COLO668 (cell line): ENCODE results near the gene PHACTR1.

ENCODE experiments used
- DNase-seq: peaks from one replicate; lab custom pipeline; 2025; ENCODE audit not compliant: unreplicated experiment; lab: John Stamatoyannopoulos, UW

Gene PHACTR1

DNA sequence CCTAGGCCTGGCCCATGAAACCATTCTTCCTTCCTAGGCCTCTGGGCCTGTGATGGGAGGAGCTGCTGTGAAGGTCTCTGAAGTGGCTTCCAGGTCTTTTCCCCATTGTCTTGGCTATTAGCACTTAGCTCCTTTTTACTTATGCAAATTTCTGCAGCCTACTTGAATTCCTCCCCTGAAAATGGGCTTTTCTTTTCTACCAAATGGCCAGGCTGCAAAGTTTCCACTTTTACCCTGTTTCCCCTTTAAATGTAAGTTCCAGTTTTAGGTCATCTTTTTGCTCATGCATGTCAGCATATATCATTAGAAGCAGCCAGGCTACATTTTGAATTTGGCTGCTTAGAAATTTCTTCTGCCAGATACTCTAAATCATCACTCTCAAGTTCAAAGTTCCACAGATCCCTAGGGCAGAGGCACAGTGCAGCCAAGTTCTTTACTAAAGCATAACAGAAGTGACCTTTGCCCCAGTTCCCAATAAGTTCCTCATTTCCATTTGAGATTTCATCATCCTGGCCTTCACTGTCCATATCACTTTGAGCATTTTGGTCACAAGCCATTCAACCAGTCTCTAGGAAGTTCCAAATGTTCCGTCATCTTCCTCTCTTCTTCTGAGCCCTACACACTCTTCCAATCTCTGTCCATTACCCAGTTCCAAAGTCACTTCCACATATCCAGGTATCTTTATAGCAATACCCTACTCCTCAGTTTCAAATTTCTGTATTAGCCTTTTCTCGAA lies 539.9 kb downstream of the PHACTR1 start:
- DNase-seq = no peak

DNA sequence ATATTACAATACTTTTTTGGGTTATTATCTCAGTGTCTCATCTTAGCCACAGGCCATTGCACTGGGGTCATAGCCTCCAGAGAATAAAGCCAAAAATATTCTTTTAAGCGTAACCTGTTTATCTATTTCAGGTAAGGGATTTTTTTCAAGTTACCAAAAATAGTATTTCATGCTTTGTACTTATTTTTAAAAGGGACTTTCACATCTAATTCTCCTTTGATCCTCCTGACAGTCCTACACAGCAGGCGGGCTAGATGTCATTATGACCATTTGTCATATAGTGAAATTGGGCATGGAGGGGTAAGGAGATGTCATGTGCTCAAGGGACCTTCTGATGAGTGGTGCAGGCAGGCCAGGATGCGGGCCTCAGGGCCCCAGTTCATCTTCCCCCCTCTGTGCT lies 542.8 kb downstream of the PHACTR1 start:
- DNase-seq = no peak

DNA sequence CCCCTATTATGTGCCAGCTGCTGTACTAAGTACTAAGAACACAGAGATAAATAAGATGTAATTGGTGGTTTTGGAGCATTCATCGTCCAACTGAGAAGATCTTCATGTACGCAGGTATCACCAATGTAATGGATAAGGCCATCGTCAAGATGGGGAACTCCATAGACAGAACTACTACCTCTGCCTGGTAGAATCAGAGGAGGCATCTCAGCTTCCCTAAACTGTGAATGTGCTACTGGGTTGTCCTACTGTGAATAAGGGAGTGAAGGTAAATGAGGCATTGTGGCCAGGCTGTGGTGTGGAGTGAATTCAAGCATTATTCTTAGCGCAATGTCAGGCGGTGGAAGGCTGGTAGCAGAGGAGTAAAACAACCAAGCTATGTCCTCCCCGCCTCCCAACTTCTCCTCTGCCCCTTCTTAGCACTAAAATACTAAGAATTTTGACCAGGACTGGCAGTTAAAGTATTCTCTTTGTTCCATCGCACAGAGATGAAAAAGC lies 543.6 kb downstream of the PHACTR1 start:
- no peak for DNase-seq

DNA sequence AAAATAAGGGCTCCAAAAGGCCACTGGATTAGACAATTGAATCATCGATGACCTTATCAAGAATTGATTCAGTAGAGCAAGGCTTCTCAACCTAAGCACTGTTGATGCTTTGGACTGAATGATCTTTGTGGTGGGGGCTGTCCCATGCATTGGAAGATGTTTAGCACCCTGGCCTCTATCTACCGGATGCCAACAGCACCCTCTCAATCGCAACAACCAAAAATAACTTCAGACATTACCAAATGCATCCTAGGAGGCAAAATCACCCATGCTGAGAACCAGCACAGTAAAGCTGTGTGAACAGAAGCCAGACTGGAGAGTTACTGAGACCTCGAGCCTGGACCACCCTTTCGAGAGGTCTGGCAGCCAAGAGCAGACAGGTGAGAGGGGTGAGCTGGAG lies 544.3 kb downstream of the PHACTR1 start:
- DNase-seq = no peak

DNA sequence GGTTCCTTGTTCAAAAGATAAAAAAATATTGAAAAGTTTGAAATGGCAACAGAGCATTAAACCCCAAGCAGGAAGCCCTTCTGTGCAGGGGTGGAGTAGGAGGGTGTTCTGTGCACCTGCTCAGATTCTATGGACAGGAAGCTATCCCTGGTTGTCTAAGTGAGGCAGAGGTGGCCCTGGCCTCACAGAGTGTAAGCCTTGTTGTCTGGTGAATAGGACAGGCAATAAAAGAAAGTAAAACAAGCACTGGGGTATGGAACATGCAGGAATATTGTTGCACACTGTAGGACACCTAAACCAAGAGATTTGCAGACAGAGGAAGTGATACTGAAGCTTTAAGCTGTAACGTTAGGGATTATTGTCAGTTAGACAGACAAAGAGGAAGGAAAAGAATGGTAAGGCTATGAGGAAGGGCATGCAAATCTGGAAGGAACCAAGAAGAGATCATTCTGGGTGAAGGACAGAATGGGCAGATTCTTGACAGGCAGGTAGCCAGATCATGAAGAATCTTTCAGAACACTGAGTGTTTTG lies 545.0 kb downstream of the PHACTR1 start:
- peak; percentile 2 for DNase-seq

DNA sequence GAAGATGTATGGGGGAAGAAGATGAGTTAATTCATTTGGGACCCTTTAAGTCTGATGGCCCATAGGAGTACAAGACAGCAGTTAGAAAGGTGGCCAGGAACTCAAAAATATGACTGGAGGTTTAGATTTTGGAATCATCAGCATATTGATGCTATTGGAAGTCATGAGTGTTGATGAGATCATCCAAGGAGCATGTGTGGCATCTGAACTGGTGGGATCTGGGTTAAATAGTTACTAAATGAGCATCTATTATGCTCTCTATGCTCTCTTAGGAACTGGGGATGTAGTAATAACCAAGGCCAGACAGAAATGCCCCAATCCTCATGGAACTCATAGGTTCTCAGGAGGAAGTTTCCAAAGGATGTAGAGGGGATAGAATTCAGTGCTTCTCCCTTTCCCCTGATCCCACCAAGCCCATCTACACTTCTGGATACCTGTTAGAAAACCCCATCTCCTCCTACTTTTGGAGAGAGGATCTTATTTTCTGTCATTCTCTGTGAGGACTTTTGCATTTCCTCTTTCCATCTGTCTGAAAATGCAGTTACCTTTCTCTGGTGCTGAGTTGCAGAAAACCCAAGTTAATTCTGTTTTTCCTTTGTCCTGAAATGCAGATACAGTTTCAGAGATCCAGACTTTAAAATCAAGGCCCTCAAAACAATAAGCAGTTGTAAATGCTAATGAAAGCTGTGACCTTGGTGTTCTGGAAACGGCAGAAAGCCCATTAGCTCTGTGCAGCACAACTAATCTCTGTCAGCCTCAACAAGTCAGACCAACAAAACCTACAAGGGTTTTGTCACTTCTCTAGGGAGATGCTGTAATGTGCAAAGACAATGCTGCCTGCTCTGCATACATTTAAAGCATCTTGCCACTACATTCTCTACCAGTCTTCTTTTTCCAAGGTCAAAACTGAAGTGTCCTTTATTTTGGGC lies 546.0 kb downstream of the PHACTR1 start:
- no peak for DNase-seq

DNA sequence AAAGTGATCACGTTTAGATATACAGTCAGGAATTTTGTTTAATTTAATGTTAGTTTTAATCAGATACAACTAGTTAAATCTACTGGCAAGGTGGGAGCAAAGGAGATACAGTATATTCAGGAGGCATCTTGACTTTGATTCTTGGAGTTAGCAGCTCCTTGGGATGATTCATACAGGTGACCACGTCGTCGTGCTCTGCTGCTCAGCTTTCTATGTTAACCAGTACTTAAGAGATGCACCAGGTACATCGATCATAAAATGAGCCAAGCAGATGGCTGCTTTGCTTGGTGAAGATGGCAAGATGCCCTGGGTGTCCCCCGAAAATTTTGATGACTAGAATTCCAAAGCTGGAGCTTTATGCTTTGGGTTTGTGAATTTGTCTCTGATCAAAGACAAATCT lies 547.1 kb downstream of the PHACTR1 start:
- DNase-seq = no peak

DNA sequence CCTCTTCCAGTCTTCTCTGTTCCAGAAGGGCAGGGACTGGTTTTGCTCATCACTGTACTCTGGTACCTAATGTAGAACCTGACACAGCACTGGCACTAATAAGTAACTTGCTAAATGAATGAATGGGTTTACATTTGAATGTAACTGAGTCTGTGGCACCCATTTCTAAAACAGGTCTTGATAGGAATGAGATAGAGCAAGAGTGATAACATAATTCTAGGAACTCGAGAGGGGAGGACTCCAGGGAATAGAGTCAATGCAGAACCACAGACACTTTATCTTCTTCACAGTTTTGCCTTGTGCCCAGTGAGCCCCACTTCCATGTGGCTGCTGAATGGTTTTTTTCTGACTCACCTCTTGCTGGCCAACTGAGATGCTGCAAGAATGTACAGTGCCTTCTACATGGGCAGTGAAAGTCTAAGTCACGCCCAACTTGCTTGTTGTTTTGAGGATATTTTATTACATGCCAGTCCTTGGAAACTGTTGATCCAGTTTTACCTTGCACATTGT lies 550.6 kb downstream of the PHACTR1 start:
- DNase-seq = no peak

DNA sequence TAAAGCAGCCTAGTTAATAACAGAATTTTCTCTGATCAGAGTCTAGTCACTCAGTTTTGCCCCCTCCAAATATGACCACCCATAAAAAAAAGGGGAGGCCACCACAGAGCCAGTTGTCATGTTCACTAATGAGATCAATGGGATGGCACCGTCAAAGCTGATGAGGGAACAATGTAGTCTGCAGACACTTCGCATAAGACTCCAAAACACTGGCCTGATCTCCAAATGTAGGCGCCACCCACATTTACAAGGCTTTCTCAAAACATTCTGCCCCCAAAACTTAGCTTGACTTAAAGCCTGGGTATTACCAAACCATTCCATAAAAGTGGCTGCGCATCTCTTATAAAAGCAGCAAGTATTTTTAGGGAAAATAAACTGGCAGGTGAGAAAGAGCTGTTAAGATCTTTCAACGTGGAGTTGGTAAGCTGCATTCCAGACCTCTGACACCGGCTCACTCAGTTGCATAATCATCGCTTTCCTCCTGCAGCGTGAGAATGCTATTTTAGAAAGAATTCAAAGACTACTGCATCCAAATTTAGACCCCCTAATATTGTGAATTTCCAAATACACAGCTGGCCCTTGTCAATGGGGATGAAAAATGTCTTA lies 552.4 kb downstream of the PHACTR1 start:
- DNase-seq = no peak

DNA sequence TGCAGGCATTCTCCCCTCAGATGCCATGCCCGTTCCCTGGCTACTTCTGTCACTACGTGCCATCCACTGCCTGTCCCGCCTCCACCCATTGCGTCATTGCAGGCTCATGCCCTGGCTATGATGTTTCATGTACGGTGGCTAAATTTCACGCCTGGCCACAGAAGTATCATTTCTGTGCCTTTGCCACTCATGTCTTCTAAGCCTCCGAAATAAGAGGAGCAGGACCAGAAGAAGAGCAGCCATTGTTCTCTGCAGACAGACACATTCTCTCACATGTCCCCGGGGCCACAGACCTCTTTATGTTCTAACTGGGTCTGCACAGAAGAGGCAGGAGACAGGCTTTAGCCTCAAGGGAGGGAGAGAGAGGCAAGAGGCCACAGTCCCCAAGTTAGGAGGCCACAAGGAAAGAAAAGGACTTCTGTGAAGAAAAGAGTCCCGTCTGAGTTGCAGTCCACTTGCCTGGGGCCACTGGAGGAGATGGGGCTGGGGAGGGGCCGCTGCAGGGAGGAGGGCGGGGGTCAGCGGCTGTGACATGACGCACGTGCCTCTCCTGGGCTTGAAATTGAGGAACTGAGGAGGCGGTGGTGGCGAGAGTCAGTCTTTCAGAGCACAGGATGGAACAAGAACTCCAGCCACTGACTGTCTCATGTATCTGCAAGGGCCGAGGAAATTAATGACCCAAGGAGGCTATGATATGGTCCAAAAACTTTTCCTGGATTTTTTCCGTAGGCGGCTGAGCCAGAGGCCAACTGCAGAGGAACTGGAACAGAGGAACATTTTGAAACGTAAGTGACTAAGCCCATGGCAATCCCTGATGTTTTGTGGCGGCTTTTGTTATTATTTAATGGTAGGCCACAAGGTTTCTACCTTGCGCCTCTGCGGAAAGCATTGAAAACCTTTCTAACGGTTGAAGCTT lies 555.8 kb downstream of the PHACTR1 start:
- no peak for DNase-seq

DNA sequence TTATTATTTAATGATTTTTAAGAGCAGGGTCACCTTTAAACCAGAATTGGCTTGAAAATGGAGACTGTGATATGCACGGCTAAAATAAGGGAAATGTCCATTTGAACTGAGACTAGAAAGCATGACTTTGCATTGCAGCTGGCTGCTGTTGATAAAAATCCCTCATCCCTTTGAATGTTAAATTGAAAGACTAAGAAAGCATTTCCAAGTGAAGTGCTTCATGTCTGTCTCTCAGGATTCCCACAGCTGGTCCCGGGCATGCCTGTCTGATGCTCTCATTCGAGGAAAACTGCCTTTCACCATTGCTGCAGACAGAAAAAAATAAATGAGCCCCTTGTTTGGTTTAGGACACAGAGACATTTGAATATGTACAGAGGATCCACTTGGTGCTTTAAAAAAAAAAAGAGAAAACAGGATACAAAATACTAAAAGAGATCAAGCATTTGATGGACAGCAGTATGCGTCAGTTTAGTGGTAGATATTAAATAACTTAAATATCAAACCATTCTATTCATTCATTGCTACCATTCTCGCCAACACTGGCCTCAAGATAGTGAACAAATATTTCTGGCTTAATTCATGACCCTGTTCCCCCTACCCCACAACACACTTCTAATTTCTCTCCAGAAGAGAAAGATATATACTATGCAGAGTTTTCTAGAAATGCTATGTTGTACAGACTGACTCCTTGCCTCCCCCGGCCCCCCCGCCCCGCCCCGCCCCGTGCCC lies 556.8 kb downstream of the PHACTR1 start:
- DNase-seq = no peak

DNA sequence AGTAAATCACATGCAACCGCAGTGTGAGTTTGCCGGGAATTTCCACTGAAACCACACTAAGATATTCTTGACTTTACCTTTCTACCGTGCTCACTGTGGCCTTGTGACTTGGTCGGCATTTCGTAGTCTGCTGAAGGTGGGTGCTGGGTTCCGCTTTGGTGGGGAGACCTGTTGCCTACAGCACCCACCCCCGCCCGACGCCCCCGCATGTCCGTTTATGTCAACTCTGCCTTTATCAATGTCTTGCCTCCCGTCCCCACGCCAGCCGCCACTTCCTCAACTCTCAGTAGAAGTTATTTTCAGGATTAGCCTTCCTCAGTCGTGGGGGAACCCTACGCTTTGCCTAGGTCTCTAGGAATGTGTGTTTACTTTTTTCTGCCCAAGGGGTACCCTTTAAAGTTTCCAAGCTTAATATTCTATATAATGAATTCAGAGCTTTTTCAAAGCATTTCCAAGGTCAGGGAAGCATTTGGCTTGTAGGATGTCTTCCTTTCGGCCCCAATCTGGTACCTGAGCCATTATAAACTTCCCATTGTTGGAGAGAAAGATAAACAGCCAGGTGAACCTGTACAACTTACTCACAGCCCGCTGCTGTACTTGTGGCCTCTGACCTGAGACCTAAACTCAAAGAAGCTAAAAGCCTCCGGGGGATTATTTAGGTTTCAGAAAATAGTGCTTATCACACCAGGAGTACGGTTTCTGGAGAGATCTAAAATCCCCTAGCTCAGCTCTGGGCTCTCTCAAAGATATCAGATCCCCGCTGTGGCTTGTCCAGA lies 557.6 kb downstream of the PHACTR1 start:
- no peak for DNase-seq

DNA sequence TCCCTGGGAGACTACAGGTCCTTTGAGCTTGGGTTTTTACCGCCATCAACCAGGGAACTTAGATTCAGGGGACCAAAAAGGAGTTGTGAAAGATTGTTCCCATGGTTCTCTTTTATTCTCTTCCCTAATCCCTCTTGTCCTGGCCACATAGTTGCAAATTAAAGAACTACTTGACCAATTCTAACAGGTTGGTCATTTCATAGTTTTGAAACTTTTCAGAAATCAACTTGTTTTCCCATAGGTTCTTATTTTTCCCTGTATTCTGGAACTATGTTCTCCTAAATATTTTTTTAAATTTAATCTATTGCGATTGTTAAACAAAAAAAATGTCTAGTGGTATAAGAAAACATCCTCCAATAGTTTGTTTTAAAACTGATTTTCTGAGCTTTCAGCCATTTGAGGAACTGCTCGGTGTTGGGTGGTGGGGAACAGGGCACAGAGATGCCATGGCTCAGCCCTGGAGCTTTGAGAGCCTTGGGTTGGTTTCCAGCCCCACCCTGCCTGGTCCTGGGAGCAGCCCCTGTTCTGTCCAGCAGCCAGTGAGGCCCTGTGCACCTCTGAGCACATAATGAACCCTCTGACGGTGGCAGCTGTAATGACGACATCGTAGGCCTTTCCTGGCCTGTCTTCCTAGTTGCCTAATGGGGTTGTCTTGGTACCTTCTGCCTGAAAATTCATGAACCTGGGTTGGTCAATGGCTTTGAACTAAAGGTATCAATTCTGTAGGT lies 558.3 kb downstream of the PHACTR1 start:
- no peak for DNase-seq

DNA sequence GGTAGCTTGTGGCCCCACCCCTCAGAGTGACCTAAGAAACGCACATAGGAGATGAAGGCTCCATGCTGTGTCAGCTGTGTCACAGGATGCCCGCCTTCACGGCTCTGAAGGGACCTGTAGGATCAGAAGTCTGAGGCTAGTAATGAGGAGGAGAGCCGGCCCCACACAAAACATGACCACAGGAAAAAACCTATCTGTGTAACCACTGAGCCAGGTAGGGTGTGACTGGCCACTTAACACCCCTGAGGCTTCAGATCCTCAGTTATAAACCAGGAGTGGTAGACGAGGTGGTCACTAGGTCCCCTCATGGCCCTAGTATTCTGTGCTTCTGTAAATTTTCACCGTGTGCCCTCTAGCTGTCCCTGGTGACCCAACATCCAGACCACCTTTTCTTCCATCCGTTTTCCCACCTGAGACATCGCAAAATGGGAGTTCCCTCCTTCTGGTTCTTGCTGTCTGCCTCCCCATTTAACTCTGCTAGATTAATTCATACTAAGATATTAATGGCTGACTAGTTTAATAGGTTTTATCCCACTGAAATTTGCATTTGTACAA lies 558.9 kb downstream of the PHACTR1 start:
- DNase-seq = no peak

DNA sequence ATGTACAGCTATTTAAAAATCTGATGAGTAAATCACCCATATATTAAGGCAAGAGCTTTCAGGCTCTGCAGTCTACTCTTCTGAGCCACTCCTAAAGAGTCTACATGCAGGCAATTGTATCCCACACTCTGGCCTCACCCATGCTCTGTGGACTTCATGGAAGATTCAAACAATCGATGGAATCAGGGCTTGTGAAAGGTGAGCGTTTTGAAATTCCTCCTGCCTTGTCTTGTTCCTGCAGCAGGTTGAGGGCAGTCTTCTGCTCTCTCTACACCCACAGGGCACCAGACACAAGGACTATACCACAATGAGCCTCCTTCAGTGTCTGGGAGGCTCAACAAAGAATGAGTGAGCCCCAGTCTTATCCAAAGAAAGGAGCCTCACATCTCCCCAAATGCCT lies 560.7 kb downstream of the PHACTR1 start:
- no peak for DNase-seq

DNA sequence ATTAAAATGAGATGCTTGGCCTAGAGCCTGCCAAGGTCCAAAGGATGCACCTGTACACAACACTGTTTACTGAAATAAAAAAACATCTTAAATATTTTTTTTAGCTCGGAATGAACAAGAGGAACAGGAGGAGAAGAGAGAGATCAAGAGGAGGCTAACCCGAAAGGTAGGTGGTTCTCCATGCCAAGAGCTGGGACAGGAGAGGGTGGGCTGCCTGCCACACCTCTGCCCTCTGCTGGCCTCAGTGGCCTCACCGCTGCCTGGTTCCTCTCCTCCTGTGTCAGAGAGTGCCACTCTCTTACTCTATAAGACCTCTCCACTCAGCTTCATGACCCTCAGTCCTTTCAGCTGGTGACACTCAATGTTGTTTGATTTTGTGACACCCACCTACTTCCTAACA lies 561.6 kb downstream of the PHACTR1 start:
- DNase-seq = peak; percentile 7

DNA sequence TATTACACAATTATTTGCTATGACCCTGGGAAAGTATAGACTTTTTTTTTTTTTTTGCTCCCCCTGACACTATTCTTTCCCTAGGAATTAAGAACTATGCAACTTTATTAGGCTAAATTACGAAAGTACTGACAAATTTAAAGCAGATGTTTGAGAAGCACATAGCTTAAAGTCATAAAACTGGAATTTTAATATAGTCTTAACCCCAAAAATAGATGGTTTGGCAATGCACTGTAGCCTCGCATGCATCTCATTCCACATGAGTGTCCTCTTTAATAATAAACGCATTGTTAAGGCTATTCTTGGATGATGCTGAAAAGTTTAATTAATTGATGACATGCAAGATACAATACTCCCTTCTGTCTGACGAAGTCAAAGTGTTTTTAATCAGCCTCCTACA lies 562.4 kb downstream of the PHACTR1 start:
- no peak for DNase-seq

DNA sequence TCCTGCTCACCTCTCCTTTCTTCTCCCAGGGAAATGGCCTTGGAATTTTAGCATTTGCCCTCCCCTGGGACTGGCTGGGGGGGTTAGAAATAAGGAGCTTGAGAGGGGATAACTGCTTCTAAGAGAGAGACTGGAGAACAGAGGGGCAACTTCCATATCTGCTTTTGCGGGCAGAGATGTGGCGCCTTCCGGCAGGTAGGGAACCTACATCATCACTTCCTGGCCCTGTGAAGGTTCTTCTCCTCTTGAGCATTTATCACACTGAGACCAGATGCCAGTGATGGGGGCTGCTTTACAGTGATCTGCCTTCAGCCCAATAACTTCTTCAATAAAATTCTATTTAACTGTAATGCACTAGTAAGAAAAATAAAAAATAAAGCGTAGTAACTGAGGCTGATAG lies 563.7 kb downstream of the PHACTR1 start:
- DNase-seq = no peak
